Esophagus squamous epithelium (tissue), 4 donors: ENCODE results near the gene NKD2.

Source experiments
- CTCF ChIP-seq, 6 experiments: fragments of 450-650 bp in 4 of 6; fragments of 200-600 bp in 2 of 6; sonication (generic) in 2 of 6; IDR thresholded peaks; one replicate each; pipeline ENCODE4 v1.5.1; 2016 to 2019; ENCODE audit warnings: antibody characterized with exemption in 6 of 6, mild to moderate bottlenecking in 4 of 6, moderate library complexity in 4 of 6
- POLR2A ChIP-seq, 4 donors: fragments of 450-650 bp; IDR thresholded peaks; one replicate each; pipeline ENCODE4 v1.6.1; 2017; ENCODE audit warnings: antibody characterized with exemption in 4 of 4, mild to moderate bottlenecking in 4 of 4, moderate library complexity in 3 of 4

DNA sequence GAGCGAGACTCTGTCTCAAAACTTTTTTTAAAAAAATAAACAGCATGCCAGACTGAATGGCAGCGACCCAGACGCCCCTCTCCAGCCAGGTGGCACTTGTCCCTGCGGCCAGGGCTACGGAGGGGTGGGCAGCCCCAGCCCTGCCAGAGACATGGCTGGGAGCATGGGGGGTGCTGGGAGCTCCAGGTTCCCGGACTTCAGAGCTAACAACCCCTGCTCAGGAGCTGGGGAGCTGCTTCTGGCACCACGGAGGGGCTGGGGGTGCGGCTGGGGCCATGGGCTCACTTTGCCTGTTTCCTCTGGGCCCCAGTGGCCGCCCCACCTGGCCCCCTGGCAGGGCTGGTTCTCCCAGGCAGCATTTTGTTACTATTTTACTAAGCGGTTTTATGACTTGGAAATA, 53.3 kb downstream of the NKD2 start:
- no peak for TF ChIP-seq POLR2A (IDR thresholded peaks at IDR 0.05)
- TF ChIP-seq CTCF (IDR thresholded peaks at IDR 0.05) = no peak
